GM10248 (cell line): Measurements from ENCODE around the gene ACTR8.

Source experiments
- CTCF ChIA-PET: fragments of 300-600 bp; sonication (Branson Sonifier 250); formaldehyde crosslinking; extraction: SDS; loops from one replicate; lab custom pipeline; 2021; ENCODE audit warnings: antibody characterized with exemption; lab: Yijun Ruan, JAX
- POLR2A ChIA-PET: fragments of 350-650 bp; sonication (Branson Sonifier 250); formaldehyde crosslinking; extraction: SDS; loops from one replicate; lab custom pipeline; 2020; ENCODE audit warnings: antibody characterized with exemption; lab: Yijun Ruan, JAX
- DNase-seq: peaks from one replicate; pipeline ENCODE4 v3.0.0; 2012; ENCODE audit errors: extremely low spot score
- CTCF ChIP-seq: IDR thresholded peaks from 2 replicates; pipeline ENCODE4 v1.5.1; 2012; ENCODE audit warnings: mild to moderate bottlenecking, low read depth; ENCODE audit errors: extremely low read depth, missing control alignments, control extremely low read depth

Gene ACTR8

GRCh38 chr3:53865732-53866499 lies 16.0 kb downstream of the ACTR8 start:
- ChIA-PET POLR2A (no interaction called here), CTCF (interaction anchor here (1.9 kb wide), 1 partner anchor 13 kb away, joined by 5 read pairs; no protein-coding TSS in a partner anchor)
- no peak for DNase-seq
- TF ChIP-seq CTCF: no peak

GRCh38 chr3:53863145-53863544 lies 18.8 kb downstream of the ACTR8 start:
- DNase-seq: no peak
- TF ChIP-seq CTCF: no peak
- ChIA-PET CTCF (interaction anchor here (1.3 to 2.0 kb wide), 3 partner anchors 10 to 748 kb away, joined by 3 to 5 read pairs (median 3); no protein-coding TSS in a partner anchor), POLR2A (no interaction called here)

GRCh38 chr3:53862241-53862640 lies 19.7 kb downstream of the ACTR8 start:
- CTCF ChIA-PET: interaction anchor here (2.0 kb wide), 1 partner anchor 9 kb away, joined by 5 read pairs; no protein-coding TSS in a partner anchor
- no peak for TF ChIP-seq CTCF
- DNase-seq: no peak
- POLR2A ChIA-PET: no interaction called here

GRCh38 chr3:53860196-53860595 lies 21.8 kb downstream of the ACTR8 start:
- TF ChIP-seq CTCF: no peak
- POLR2A ChIA-PET: no interaction called here
- no peak for DNase-seq
- CTCF ChIA-PET: interaction anchor here (1.0 kb wide), 1 partner anchor 12 kb away, joined by 3 read pairs; no protein-coding TSS in a partner anchor

- ChIA-PET POLR2A (no interaction called here), CTCF (no interaction called here)
- no peak for DNase-seq
- TF ChIP-seq CTCF: no peak
These were observed 22.8 kb downstream of the ACTR8 start for GRCh38 chr3:53859178-53859577.

GRCh38 chr3:53858096-53858741 lies 23.7 kb downstream of the ACTR8 start:
- ChIA-PET POLR2A (no interaction called here), CTCF (no interaction called here)
- no peak for DNase-seq

More at GRCh38 chr3:53858096-53858741, 23.7 kb downstream of the ACTR8 start:
- TF ChIP-seq CTCF: no peak
